Putamen (tissue), 1 donor: ENCODE measurements around the gene SNAP47.
A peak's percentile ranks its signal among the peaks of the same experiment; 100 is the strongest.

Source experiments
- DNase-seq: peaks from one replicate; pipeline ENCODE4 v3.0.0-alpha.2; 2016; ENCODE audit warnings: low spot score

The SNAP47 gene

DNA sequence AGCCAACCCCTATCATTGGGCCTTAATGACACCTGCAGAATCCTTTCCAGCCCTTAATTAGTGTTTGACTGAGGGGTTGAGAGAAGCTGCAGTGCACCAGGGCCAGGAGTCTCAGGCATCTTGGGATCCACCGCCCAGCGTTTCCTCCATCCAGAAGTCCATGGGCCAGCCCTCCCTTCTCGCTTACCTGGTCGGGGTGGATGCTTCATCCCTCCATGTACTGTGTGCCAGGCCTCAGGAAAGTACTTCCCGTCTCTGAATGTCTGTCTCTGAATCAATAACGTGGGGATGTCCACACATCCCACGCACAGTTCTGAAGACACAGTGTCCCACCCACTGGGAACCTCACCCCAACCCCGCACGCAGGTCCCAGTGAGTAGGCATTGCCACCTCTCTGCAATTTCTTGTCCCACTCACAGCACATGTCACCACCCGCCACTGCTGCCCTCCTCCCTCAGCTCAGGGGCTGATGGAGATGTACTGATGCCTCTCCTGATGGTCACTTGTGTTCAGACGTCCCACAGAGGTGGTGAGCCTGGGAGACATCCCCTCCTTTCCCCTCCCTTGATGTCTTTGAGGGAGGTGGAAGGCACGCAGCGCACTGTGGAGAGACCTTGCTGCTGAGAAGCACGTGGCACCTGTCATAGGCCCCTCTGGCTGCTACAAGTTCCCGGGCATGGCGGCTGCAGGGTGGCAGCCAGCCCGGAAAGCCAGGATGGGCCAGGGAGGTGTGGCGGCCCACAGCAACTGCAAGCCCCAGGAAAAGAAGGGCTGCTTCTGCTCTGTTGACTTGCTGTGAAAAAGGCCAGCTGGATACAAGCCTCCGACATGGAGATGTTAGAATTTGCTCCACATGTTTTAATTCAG, 50.8 kb downstream of the SNAP47 start:
- no peak for DNase-seq

DNA sequence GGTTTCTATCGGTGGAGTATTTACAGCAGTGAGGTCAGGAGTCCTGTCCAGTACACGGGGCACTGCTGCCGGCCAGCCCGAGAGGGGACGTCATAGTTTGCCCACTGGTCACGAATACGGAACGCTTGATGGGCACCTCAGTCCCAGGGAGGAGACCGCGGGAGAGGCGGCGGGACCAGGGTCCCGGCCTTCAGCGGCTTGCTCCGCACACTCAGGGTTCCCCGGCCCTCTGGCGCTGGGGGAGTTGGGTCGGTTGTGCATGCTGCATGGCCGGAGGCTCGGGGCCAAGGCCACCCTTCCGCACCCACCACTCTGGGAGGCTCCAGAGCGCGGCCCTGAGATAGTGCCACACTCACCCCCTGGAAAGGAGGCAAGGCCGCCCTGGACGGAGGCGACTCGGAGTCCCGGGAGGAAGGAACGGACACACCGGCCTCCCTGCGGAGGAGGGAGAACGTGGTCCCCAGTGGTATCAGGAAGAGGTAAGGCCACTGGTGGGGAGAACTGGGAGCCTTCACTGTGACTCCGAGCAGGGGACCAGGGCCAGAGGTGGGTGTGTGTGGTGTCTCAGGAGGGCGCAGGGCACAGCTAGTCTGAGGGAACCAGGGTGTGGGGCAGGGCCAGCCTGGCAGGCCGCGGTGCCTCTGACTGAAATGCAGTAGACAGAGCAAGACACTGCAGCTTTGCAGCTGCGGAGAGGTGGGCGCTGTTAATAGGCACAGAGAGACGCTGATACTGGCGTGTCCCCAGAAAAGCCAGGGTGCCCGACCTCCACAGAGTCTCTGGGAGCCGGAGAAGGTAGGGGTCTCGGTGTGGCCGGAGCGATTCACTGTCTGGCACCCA, 51.7 kb downstream of the SNAP47 start:
- DNase-seq = no peak

DNA sequence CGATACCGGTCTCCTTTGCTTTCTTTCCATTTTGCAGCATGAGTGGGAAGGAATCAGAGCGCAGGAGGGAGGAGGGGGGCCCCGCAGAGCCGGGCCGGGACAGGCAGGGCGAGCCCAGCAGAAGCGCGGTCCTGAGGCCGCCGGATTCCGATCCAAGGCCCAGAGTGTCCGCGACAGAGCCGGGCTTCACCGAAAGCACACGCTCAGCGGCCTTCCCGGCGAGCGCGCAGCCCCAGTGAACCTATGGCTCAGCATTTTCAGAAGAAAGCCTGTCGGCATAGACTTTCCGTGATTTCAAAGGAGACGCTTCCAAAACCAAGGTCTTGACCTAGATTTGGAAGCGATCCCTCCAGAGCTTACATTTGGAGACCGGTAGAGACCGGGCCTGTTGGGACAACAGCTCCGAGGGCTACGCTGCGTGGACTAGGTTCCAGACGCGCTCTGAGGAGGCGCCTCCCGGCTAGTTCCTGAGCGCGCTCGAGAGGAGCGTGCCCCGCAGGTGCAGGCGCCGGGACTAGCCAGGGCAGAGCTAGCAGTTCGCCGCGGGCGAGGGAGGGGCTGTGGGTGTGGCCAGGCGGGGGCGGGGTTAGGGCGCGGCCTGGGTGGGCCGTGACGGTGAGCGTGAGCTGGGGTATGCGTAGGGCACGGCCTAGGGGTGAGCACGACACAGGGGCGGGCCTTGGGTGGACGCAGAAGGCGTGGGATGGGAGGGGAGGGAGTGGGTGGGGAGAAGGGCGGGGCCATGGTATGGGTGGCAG, 52.5 kb downstream of the SNAP47 start:
- peak; percentile 73 for DNase-seq

DNA sequence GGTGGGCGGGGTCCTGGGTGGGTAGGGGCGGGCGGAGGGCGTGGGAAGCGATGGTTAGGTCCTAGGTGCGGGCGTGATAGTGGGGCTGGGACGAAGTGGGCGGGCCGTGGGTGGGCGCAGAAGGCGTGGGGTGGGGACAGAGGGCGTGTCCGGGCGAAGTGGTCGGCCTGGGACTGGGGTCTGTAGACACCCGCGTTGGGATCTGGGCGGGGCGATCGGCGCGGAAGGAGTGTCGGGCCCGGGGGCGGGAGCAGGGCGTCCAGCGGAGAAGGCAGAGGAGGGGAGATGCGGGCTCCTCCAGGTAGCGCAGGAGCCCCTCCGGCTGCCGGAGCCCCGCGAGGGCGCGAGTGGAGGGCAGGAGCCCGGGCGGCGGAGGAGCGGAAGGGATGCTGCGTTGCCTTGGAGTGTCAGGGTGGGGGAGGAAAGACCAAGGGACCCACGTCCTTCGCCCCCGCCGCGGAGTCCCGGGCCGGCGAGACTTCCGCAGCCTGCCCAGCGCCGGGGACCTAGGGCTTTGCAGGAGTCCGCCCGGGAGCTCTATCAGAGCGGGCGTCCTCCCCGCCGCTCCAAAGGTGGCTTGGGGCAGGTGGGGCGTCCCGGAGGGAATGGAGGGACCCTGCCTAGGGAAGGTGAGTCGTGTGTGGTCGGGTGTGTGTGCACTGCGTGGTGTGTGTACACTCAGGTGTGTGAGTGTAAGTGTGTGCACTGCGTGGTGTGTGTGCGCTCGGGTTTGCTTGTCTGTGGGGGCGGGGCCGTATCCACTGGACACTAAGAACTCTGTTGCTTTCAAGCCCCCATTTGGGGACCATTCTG, 53.2 kb downstream of the SNAP47 start:
- DNase-seq = no peak

DNA sequence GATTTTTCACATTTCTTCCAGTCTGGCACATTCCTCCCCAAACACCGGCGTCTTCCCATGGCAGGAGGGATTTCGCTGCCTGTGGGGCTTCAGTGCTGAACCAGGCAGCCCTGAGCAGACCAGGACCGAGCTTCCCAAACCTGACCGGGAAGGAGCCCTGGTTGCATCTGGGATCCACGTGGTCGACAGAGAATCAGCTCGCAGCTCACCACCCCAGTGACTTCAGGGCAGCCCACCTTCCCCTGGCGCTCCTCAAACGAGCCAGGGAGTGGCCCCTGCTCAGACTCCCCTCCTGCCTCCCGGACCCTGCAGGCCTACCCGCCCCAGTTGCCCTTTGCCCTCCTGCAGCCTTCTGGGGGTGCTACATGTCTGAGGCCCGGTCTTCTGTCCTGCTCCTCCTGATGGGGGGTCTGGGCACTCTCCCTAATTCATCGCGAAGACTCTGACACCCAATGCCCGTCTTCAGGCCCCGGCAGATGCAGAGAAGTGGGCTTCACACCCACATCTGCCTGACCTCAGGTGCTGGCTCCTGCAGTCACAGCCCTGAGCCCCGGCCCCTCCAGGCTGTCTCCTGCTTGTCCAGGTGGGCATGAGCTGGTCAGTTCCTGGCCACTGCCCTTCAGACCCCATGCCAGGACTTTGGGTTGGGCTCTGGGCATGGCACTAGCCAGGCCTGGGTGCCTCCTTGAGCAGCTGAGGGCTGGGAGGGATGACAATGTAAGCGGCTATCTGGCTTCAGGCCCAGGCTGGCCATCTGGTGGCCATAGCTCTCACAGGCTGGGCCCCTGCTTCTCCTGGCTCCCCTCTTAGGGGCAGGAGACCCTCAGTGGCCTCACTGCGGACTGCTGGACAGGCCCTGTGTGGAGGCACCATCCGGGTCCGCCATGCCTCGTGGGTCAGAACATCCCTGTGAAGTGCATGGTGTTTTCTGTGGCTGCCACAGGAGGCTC, 54.1 kb downstream of the SNAP47 start:
- DNase-seq = no peak

DNA sequence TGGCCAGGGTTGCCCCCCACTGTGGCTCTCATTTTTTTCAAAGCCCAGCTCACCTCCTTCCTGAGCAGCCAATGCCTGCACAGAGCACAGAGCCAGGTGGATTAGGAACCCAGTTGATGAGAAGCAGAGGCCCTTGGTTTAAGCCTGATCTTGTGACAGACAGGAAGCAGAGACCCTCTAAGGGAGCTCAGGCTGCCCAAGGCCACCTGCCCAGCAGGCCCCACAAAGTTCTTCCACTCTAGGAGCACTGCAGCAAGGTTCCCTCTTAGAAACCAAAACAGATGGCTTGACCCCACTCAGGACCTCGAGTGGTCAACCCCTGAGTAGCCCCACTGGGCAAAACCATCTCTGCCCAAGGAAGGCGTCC, 54.8 kb downstream of the SNAP47 start:
- DNase-seq = no peak

DNA sequence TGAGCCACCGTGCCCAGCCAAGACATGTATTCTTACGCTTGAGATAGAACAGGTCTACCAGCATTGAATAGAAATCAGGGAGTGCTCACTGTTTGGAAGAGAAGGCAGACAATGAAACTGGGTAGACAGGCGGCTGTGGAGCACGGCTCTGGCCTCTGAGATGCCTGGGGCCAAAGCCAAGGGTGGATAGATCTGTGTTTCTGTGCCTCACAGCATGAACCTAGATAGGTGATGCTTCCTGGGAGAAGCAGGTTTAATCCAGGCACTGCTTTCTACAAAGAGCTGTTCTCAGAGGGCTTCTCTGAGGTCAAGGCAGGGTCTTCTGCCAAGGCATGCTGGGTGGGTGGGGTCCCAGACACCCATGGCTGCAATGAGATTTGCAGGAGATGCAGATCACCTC, 55.6 kb downstream of the SNAP47 start:
- no peak for DNase-seq

DNA sequence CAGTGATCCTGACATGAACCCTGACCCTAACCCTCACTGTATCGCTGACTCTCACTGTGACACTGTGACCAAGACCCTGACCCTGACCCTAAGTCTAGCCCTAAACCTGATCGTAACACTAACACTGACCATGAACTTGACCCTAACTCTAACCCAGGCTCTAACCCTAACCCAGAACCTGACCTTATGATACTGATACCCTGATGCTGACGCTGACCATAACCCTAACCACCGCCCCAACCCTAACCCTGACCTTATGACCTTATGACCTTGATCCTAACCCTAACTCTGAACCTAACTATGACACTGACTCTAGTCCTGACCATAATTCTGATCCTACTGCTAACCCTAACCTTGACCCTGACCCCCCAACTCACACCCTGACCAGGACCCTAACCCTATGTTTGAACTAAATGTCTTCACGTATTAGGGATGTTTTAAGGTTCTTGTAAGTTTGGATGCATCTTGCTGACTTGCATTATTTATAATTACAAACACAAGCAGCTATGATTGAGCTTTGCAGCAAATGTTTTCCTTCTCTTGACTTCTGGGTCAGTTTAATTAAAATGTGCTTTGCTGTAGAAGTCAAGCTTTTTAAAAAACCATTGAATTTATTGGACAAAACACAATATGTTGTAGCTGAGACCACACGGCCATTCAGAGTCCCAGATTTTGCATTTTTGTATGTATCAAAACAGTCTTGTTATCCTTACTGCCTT, 56.3 kb downstream of the SNAP47 start:
- DNase-seq = no peak

DNA sequence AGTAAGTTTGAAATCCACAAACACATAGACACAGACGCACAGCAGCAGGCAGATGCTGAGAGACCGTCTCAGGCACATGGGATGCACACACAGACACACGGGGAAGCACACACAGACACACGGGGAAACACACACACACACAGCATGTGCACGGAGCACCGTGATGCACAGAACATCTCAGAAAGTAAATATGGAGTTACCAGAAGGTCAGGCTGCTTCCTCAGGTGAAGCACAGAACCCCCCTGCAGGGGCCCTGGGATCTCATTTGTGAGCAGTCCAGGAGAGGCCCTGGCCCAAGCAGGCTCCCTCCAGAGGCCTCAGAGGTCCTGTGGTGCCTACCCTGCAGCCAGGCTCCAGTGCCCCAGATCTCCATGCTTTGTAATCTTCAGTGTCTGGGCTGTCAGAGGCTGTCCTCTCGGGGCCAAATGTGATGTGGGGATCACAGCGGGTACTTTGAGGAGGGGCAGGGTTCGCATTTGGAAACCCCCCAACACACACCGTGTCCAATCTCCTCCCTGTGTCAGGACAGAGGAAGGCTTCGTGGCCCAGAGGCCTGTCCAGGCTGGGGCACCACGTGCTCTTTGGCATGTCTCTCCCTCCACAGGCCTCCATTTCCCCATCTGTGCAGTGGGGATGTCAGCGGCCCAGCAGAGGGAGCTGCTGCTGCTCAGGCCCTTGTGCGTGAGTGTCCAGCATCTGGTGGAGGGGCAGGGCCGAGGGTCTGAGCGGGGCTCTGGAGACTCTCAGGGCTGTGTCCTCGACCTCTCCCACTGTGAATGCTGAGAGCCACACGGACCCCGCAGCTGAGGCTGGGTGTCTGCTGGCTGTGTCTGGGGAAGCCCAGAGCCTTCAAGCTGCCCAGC, 57.2 kb downstream of the SNAP47 start:
- DNase-seq = no peak

DNA sequence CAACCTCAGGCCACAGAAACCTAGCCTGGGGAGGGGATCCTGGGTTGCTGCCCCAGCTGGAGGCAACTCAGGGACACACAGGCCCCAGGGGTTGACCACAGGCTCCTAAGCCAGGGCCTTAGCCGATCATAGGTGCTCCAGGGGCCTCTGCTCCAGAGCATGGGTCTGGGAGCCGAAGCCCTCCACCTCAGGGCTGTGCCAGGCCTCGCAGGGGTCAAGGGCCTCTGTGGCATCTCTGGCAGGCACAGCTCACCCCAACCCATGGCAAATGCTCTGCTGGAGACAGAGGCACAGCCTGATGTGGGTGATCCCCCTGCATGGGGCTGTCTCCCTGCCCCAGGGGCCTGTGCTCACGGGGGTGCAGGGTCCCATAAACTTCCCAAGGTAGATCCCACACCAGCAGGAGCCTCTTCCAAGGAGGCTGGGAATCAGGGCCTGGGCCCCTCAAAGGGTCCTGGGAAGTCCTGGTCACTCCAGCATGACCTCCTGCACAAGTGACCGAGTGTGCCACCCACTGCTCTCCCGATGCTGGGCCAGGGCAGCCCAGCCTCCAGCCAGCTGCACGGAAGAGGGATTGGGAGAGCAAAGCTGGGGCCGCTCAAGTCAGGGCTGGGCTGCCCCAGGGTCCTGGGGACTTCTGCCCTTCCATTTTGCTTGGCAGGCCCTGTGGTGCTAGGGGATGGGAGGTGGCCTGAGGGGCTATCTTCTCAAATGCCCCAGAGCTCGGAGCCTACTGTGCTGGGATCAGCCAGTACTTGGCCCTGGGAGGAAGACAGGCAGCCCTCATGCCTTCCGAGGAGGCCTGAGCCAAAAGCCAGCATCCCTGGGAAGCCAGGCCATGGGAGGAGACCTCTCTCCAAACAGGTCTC, 58.1 kb downstream of the SNAP47 start:
- DNase-seq = no peak

DNA sequence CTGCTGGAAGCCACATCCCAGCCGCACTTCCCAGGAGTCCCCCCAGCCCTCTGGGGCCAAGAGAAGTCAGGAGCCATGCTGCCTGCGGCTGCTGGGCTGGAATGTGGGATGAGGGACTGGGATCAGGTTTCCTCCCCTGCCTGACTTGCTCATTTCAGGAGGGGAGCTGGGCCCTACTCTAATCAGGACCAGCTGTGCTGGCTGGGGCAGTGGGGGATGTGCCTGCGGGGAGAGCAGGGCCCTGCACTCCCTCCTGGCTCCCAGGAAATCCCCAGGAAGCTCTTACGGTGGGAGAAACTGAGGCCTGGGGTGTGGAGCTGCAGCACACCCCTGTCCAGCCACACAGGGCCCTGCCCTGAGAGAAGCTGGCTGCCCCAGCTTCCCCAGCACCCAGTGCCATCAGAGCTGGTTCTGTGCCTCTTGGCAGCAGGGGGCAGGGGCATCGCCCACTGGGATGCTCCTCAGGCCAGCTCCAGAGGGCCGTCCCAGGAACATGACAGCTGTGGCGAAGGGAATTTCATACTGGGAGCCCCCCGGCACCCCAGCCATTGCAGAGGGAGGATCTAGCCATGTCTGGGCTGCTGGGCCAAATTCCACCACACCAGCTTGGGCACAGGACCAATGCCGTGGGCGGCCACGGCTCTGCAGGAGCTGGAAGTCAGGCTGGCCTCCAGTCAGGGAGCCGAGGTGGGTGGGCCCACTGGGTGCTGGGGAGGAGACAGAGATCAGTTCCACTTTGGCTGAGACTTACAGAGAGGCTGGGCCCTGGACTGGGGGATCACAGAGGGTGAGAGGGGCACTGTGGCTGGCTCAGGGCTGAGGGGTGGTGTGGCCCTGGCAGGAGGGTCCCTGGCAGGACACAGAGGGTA, 58.9 kb downstream of the SNAP47 start:
- DNase-seq = no peak

DNA sequence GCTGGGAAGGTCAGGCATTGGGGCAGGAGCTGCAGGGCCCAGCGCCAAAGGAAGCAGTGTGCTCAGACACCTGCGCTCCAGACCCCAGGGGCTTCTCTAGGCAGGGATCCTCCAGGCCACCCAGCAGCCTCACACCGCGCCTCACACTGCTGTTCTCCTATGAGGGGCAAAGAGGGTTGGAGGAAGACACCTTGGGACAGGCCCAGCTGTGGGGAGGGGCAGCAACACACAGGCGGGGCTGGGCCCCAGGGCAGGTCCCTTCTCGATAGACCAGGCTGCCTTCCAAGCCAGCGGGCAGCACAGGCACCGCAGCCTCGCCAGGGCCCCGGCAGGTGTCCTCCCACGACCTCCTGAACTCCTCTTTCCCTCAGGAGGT, 59.6 kb downstream of the SNAP47 start:
- DNase-seq = no peak

DNA sequence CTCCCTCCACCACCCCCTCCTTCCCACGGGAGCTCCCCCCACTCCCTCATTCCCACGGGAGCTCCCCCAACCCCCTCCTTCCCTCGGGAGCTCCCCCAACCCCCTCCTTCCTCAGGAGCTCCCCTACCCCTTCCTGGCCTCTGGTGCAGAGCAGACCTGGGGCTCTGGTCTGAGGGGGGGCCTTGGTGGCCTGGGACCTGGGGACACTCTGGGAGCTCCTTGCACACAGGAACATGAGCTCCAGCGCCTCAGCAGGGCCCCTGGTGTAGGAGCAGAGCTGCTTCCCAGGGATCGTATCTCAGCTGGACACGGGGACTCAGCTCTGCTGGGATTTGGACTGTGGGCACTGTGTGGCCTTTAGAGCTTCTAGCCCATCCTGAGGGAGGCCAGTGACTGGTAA, 60.5 kb downstream of the SNAP47 start:
- DNase-seq = no peak

DNA sequence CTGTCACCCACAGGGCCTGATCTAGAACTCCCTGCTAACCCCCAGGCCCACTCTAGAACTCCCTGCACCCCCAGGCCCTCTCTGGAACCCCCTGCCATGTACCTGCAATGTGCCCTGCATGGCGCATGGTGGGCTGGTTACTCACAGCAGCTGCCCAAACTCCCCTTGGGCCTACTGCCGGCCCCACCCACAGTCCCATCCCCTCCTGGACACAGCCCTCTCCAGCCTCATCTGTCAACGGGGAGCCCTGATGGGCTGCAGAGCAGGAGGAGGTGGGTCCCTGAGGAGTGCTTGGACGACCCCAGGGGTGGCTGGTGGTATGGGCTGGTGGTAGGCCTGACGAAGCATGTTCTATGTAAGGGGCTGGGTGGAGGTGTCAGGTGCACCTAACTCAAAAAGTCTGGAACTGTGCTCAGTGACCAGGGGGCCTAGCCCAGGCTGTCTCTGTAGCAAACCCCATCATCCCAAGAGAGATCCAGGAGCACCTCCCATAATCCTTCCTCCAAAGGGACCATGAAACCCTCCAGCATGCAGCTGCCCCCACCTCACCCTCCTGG, 61.2 kb downstream of the SNAP47 start:
- no peak for DNase-seq

DNA sequence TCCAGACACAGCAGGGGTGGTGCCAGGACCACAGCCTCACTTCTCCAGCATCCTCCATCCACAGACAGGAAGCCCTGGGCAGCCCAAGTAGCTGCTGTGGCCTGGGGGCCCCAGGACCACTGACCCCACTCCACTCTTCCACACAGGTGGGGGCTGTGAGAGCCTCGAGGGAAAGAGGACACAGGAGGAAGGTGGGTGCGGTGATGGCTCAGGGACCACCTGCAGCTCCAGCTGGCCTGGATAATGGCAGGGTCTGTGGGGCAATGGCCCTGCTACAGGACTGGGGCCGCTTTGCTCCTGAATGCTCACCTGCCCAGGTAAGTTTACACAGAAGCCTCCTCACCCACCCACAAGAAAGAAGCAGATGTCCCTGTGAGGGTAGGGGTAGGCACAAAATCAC, 61.9 kb downstream of the SNAP47 start:
- DNase-seq = no peak

DNA sequence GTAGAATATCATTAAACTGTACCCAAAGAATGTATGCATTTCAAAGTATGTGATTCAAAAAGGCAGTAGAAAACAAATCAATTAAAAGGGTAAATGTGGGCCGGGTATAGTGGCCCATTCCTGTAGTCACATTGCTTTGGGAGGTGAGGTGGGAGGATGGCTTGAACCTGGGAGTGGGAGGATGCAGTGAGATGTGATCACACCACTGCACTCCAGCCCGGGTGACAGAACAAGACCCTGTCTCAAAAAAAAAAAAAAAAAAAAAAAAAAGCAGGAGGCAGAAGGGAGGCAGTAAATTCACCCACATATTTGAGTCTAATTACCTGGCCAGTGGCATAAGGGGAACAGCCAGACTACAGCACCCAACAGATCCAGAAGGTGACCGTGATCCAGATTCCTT, 62.4 kb downstream of the SNAP47 start:
- DNase-seq = no peak
